GM19455 (cell line): ENCODE data around the gene APC.
"Not testable (repeated sequence)": the region's sequence is repeated elsewhere in the genome, so short reads cannot be mapped to it uniquely, and the experiment has no call there.

Experiments used
- ATAC-seq: cut with Tn5 transposase; IDR thresholded peaks from one replicate; pipeline ENCODE4 v1.9.1; 2021; ENCODE audit not compliant: unreplicated experiment

APC gene

GRCh38 chr5:112848116-112848811, 110.6 kb downstream of the APC start:
- peak; percentile 99 for ATAC-seq

GRCh38 chr5:112849912-112850311, 112.2 kb downstream of the APC start:
- no peak for ATAC-seq

- ATAC-seq = no peak
These were observed 117.0 kb downstream of the APC start for GRCh38 chr5:112854651-112855050.

GRCh38 chr5:112857866-112858265, 120.2 kb downstream of the APC start:
- ATAC-seq = no peak

GRCh38 chr5:112860571-112860928, 122.9 kb downstream of the APC start:
- not testable (repeated sequence) for ATAC-seq

- ATAC-seq = peak; percentile 97
These were observed 123.4 kb downstream of the APC start, which contains the start of gene SRP19 for GRCh38 chr5:112860929-112861637. Gene SRP19 (plus strand): TSS chr5:112861287. CDS start chr5:112861377, 90 bp downstream.

- no peak for ATAC-seq
These were observed 123.9 kb downstream of the APC start for GRCh38 chr5:112861638-112861985.

GRCh38 chr5:112862085-112862484, 124.4 kb downstream of the APC start:
- ATAC-seq = no peak

- ATAC-seq = no peak
These were observed 125.9 kb downstream of the APC start for GRCh38 chr5:112863549-112863948.

- ATAC-seq = no peak
These were observed 127.4 kb downstream of the APC start for GRCh38 chr5:112865128-112865527.

GRCh38 chr5:112866739-112867138, 129.1 kb downstream of the APC start:
- ATAC-seq = no peak

- no peak for ATAC-seq
These were observed 129.7 kb downstream of the APC start for GRCh38 chr5:112867411-112867810.

GRCh38 chr5:112869948-112870347, 132.3 kb downstream of the APC start:
- ATAC-seq = peak; percentile 75

GRCh38 chr5:112870966-112871365, 133.3 kb downstream of the APC start:
- ATAC-seq = no peak

- no peak for ATAC-seq
These were observed 138.7 kb downstream of the APC start for GRCh38 chr5:112876362-112876761.

- no peak for ATAC-seq
These were observed 140.4 kb downstream of the APC start for GRCh38 chr5:112878101-112878500.

- ATAC-seq = no peak
These were observed 141.1 kb downstream of the APC start for GRCh38 chr5:112878760-112879159.

- ATAC-seq = no peak
These were observed 142.7 kb downstream of the APC start for GRCh38 chr5:112880219-112880964.

- no peak for ATAC-seq
These were observed 145.5 kb downstream of the APC start for GRCh38 chr5:112883192-112883591.

- no peak for ATAC-seq
These were observed 147.3 kb downstream of the APC start for GRCh38 chr5:112885001-112885400.

GRCh38 chr5:112886975-112887374, 149.3 kb downstream of the APC start:
- no peak for ATAC-seq

- ATAC-seq = not testable (repeated sequence)
These were observed 154.4 kb downstream of the APC start for GRCh38 chr5:112892066-112892465.
